ENCODE data around the gene GATA1.
A peak's percentile ranks its signal among the peaks of the same experiment; 100 is the strongest.

The GATA1 gene

DNA sequence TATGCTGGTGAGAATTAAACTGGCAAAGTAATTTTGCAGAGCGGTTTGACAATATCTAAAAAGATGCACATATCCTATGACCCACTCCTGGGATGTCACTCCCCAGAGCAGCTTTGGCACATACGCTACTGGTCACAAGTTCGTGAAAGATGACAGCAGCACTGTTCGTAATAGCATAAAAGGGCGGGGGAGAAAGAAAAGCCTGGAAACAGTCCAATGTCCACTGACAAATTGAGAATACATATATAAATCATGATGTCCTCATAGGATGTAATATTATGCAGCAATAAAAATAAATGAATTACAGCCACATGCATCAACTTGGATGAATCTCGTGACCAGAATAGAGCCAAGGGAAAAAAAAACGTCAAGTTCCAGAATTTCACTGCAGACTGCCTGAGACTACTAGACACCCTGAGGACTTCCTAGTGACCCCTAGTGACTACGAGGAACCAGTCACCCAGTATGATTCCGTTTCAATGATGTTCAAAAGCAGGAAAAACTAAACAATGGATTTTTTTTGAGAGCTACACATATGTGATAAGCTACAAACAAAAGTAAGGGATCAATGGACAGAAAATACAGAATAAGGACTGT lies 47.2 kb downstream of the GATA1 start:
- in situ Hi-C loops (cut with MboI; ENCODE audit: low sequenced_read_pairs, unreplicated experiment): no loop called here
- peak; percentile 18 for DNase-seq (ENCODE audit: low spot score)
- TF ChIP-seq, protein P1, sequence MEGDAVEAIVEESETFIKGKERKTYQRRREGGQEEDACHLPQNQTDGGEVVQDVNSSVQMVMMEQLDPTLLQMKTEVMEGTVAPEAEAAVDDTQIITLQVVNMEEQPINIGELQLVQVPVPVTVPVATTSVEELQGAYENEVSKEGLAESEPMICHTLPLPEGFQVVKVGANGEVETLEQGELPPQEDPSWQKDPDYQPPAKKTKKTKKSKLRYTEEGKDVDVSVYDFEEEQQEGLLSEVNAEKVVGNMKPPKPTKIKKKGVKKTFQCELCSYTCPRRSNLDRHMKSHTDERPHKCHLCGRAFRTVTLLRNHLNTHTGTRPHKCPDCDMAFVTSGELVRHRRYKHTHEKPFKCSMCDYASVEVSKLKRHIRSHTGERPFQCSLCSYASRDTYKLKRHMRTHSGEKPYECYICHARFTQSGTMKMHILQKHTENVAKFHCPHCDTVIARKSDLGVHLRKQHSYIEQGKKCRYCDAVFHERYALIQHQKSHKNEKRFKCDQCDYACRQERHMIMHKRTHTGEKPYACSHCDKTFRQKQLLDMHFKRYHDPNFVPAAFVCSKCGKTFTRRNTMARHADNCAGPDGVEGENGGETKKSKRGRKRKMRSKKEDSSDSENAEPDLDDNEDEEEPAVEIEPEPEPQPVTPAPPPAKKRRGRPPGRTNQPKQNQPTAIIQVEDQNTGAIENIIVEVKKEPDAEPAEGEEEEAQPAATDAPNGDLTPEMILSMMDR (IDR thresholded peaks at IDR 0.05; ENCODE audit: borderline replicate concordance, control extremely low read depth, extremely low read depth, insufficient read depth, missing control alignments): no peak

DNA sequence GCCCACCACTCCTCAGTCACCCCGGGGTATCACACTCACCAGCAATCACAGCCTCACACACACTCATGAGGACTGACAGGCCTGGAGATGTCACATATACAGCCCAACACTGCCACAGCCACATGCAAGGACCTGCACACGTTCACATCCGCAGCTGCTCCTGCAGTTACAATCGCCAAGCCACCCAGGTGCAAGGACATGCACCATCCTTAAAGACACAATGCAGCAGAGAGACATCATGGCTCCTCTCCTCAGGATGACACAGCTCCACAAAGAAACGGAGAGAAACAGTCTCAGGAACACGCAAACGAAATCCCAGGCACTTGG lies 48.0 kb downstream of the GATA1 start:
- TF ChIP-seq, protein P1 (IDR thresholded peaks at IDR 0.05; ENCODE audit: borderline replicate concordance, control extremely low read depth, extremely low read depth, insufficient read depth, missing control alignments): no peak
- in situ Hi-C loops (cut with MboI; ENCODE audit: low sequenced_read_pairs, unreplicated experiment): no loop called here
- no peak for DNase-seq (ENCODE audit: low spot score)

DNA sequence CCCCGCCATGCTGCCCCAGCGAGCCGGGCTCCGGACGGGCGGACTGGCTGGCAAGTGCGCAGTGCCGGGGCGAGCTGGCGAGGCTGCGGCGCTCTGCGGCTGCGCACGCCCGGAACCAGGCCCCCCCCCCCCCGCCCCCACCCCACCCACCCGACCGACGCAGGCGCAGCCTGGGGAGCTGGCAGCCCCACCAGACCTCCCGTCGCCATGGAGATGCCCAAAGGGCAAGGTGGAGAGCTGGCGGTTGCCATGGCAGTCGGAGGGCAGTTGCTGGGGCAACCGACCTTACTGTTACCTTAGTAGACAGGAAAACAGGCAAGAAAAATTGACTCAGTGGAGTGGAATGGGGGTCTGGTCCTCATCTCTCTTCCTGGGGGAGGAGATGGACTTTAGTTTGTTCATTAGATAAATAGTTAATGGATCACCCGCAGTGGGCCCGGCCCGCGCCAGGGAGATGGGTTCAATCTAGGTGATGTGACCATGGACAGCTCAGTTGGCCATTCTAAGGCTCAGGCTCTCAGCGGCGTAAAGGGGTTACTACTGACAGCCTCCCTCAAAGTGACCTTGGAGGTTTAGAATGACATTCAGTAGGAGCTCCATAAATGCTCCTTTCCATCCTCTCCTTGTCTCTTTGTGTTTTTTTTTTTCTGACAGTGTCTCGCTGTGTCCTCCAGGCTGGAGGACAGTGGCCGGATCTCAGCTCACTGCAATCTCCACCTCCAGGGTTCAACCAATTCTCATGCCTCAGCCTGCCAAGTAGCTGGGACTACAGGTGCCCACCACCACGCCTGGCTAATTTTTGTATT lies 49.3 kb downstream of the GATA1 start, which contains the start of gene PCSK1N:
Gene PCSK1N, minus strand, starts transcription at position 87 of the 806 bp plus-strand sequence. Its CDS starts 78 bp downstream, at position 9.
- no peak for DNase-seq (ENCODE audit: low spot score)
- in situ Hi-C loops (cut with MboI; ENCODE audit: low sequenced_read_pairs, unreplicated experiment): no loop called here
- TF ChIP-seq, protein P1 (IDR thresholded peaks at IDR 0.05; ENCODE audit: borderline replicate concordance, control extremely low read depth, extremely low read depth, insufficient read depth, missing control alignments): no peak

DNA sequence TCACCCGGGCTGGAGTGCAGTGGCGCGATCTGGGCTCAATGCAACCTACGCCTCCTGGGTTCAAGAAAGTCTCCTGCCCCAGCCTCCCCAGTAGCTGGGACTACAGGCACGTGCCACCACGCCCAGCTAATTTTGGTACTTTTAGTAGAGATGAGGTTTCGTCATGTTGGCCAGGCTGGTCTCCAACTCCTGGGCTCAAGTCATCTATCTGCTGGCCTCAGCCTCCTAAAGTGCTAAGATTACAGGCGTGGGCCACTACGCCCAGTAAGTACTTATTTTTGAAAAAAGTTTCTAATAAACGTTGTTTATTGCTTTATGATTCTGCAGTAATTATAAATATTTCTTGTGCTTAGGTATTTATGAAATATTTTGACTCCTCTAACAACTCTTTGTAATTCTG lies 53.3 kb downstream of the GATA1 start:
- TF ChIP-seq, protein P1 (IDR thresholded peaks at IDR 0.05; ENCODE audit: borderline replicate concordance, control extremely low read depth, extremely low read depth, insufficient read depth, missing control alignments): no peak
- DNase-seq (ENCODE audit: low spot score): no peak
- in situ Hi-C loops (cut with MboI; ENCODE audit: low sequenced_read_pairs, unreplicated experiment): no loop called here
